ENCODE measurements around the gene USP47. TPM values are rescaled to one million over a fixed set of nuclear protein-coding genes. Genes with fewer than 3 reads are reported as not detected.
A peak's percentile ranks its signal among the peaks of the same experiment; 100 is the strongest.

USP47 gene
- total RNA-seq, 1 donor from 2014 or later: 54.0 TPM

GRCh38 chr11:11985016-11985715, 143.4 kb downstream of the USP47 start:
- DNase-seq (ENCODE audit: low read depth) (peak; percentile 77), FAIRE-seq (no peak)
- H3K36me3 ChIP-seq (ENCODE audit: control insufficient read depth, insufficient read depth, low read length): no peaks in the 10 kb centered on the region
- H3K4me3 ChIP-seq (ENCODE audit: low read depth, low read length): no peak overlapping the region
- H3K27me3 ChIP-seq (ENCODE audit: control insufficient read depth, insufficient read depth, low read length): no peaks in the 10 kb centered on the region
- no peak for TF ChIP-seq CTCF (IDR thresholded peaks at IDR 0.05; ENCODE audit: insufficient read depth, low read length, severe bottlenecking)

DNA sequence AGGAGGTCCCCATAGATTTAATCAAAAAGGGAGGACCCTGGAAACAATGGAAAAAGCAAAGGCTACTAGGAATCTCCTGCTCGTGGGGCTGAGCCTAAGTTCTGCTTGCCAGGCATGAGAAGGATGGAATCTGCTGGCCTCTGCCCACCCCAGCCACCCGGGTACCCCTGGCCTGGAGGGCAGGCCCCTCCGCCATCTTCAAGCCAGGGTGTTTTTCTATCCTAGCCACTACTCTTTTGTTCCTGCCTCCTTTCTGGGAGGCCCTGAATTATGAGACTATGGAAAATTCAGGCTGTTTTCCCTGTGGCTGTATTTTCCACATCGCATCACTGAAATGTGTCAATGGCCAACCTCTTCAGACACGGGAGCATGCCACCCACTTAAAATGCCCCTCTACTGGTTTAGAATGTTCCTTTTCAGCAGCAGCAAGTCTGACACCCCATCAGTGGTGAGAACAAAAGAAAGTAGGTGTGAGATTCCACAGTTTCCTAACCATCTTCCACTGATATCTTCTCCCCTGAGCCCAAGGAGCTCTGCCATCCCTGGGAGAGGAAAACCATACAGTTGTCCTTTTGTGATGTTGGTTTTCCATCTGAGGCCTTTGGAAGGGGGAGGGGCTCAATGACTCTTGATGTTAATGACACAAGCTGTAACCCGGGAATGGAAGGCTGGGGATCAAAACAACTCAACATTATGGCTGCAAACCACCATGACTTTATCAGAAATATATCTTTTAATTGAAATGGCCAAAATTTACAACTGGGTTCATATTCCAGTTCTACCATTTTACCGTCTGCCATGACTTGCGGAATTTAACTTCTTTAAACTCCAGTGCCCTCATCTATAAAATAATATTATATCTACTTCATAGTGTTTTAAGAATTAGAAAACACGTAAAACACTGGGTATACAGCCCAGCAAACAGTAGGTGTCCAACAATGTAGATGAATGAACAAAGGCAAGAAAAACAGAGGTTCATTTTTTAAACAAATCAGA, 144.5 kb downstream of the USP47 start:
- FAIRE-seq (no peak), DNase-seq (ENCODE audit: low read depth) (no peak)
- Histone ChIP-seq H3K4me3 (ENCODE audit: low read depth, low read length) (no peak overlapping the region), H3K27me3 (ENCODE audit: control insufficient read depth, insufficient read depth, low read length) (no peaks in the 10 kb centered on the region), H3K36me3 (ENCODE audit: control insufficient read depth, insufficient read depth, low read length) (no peaks in the 10 kb centered on the region)
- TF ChIP-seq CTCF (IDR thresholded peaks at IDR 0.05; ENCODE audit: insufficient read depth, low read length, severe bottlenecking): no peak

- H3K36me3 ChIP-seq (ENCODE audit: control insufficient read depth, insufficient read depth, low read length): no peaks in the 10 kb centered on the region
- no peak overlapping the region for H3K4me3 ChIP-seq (ENCODE audit: low read depth, low read length)
- no peaks in the 10 kb centered on the region for H3K27me3 ChIP-seq (ENCODE audit: control insufficient read depth, insufficient read depth, low read length)
- DNase-seq (ENCODE audit: low read depth) (peak; percentile 35), FAIRE-seq (no peak)
- peak; percentile 16 for TF ChIP-seq CTCF (IDR thresholded peaks at IDR 0.05; ENCODE audit: insufficient read depth, low read length, severe bottlenecking)
Measured at GRCh38 chr11:11987503-11988022, 145.8 kb downstream of the USP47 start.

GRCh38 chr11:11988099-11988651, 146.4 kb downstream of the USP47 start:
- Histone ChIP-seq H3K4me3 (ENCODE audit: low read depth, low read length) (no peak overlapping the region), H3K27me3 (ENCODE audit: control insufficient read depth, insufficient read depth, low read length) (no peaks in the 10 kb centered on the region), H3K36me3 (ENCODE audit: control insufficient read depth, insufficient read depth, low read length) (no peaks in the 10 kb centered on the region)
- no peak for TF ChIP-seq CTCF (IDR thresholded peaks at IDR 0.05; ENCODE audit: insufficient read depth, low read length, severe bottlenecking)
- no peak for FAIRE-seq
- peak; percentile 30 for DNase-seq (ENCODE audit: low read depth)

DNA sequence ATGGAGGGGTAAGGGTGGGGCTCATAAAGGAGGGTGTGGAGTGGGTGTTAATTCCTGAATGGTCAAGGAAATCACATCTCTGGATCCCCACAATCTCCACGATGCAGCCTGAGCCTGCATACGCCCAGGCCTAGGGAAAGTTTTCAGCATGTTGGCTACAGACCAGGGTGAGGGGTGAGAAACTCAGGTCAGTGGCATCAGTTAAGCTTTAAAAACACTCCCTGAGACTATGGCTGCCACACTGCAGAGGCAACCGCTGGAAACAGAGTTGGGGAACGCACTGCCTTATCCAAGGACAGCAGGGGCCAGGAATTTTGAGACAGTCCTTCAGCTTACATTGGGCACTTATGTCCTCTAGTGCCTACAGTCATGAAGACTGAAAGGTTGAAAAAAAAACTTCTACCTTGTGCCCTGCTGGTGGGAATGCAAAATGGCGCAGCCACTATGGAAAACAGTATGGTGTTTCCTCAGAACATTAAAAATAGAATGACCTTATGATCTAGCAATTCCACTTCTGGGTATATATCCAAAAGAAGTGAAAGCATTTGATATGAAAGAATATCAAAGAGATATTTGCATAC, 147.0 kb downstream of the USP47 start:
- no peak overlapping the region for H3K4me3 ChIP-seq (ENCODE audit: low read depth, low read length)
- no peaks in the 10 kb centered on the region for H3K27me3 ChIP-seq (ENCODE audit: control insufficient read depth, insufficient read depth, low read length)
- no peak for FAIRE-seq
- peak; percentile 11 for TF ChIP-seq CTCF (IDR thresholded peaks at IDR 0.05; ENCODE audit: insufficient read depth, low read length, severe bottlenecking)
- no peak for DNase-seq (ENCODE audit: low read depth)
- no peaks in the 10 kb centered on the region for H3K36me3 ChIP-seq (ENCODE audit: control insufficient read depth, insufficient read depth, low read length)

Measured in bronchial epithelial cell (primary cell).